SK-N-SH (cell line): Measurements from ENCODE around the gene CDC14B. TPM values are rescaled to one million over a fixed set of nuclear protein-coding genes. Genes with fewer than 3 reads are reported as not detected.

Experiments
- CTCF ChIA-PET: fragments of 300-600, 350-600 bp; formaldehyde crosslinking; extraction: SDS; loops from one replicate; lab custom pipeline; 2021; lab: Yijun Ruan, JAX
- POLR2A ChIA-PET: fragments of 350-600 bp; sonication (Branson Sonifier 250); formaldehyde crosslinking; extraction: SDS; loops from one replicate; lab custom pipeline; 2020; ENCODE audit warnings: antibody characterized with exemption, inconsistent platforms; lab: Yijun Ruan, JAX
- DNase-seq: peaks from one replicate; pipeline ENCODE4 v3.0.0; 2012
- H2AFZ ChIP-seq: fragments of 200-600 bp; sonication (generic); 2 replicates; pipeline ENCODE4 v1.8.1; 2016; ENCODE audit warnings: antibody characterized with exemption, mild to moderate bottlenecking, low read depth
- H3F3A ChIP-seq: fragments of 200-600 bp; sonication (generic); replicated peaks from 2 replicates; pipeline ENCODE3; 2016; ENCODE audit warnings: antibody characterized with exemption, mild to moderate bottlenecking; ENCODE audit not compliant: insufficient read depth
- H3K27ac ChIP-seq, 2 experiments: fragments of 200-500 bp in 1 of 2; fragments of 200-600 bp in 1 of 2; sonication (Bioruptor generic) in 1 of 2; sonication (generic), shearing (Covaris generic) in 1 of 2; 2 replicates each; pipeline versions ENCODE4 v1.5.1 to v1.6.1; 2014 to 2016; ENCODE audit warnings: low read depth in 2 of 2, inconsistent platforms in 1 of 2, low read length in 1 of 2, mild to moderate bottlenecking in 1 of 2, mixed read lengths in 1 of 2
- H3K27me3 ChIP-seq: fragments of 200-600 bp; sonication (generic), shearing (Covaris generic); 2 replicates; pipeline ENCODE4 v1.6.1; 2016; ENCODE audit warnings: mixed run types; ENCODE audit not compliant: insufficient read depth
- H3K36me3 ChIP-seq, 2 experiments: fragments of 200-500 bp in 1 of 2; fragments of 200-600 bp in 1 of 2; sonication (Bioruptor generic) in 1 of 2; sonication (generic) in 1 of 2; replicated peaks in 1 of 2; 2 replicates each; pipeline versions ENCODE3 to v1.5.1; 2014 to 2016; ENCODE audit warnings: low read length in 1 of 2, mild to moderate bottlenecking in 1 of 2; ENCODE audit not compliant: insufficient read depth in 2 of 2, control insufficient read depth in 1 of 2
- H3K4me1 ChIP-seq, 2 experiments: fragments of 200-500 bp in 1 of 2; fragments of 200-600 bp in 1 of 2; sonication (Bioruptor generic) in 1 of 2; sonication (generic), shearing (Covaris generic) in 1 of 2; 2 replicates each; pipeline versions ENCODE4 v1.5.1 to v1.6.1; 2014 to 2016; ENCODE audit warnings: low read depth in 1 of 2, low read length in 1 of 2, mixed run types in 1 of 2; ENCODE audit not compliant: insufficient read depth in 2 of 2, control insufficient read depth in 1 of 2
- H3K4me2 ChIP-seq: fragments of 200-600 bp; sonication (generic), shearing (Covaris generic); 2 replicates; pipeline ENCODE4 v1.6.1; 2017; ENCODE audit warnings: mixed run types
- H3K4me3 ChIP-seq, 2 experiments: fragments of 200-500 bp in 1 of 2; fragments of 200-600 bp in 1 of 2; sonication (Bioruptor generic) in 1 of 2; sonication (generic), shearing (Covaris generic) in 1 of 2; 2 replicates each; pipeline versions ENCODE4 v1.5.1 to v1.8.1; 2014 to 2016; ENCODE audit warnings: low read depth in 2 of 2, inconsistent platforms in 1 of 2, low read length in 1 of 2, mild to moderate bottlenecking in 1 of 2, mixed read lengths in 1 of 2, moderate library complexity in 1 of 2
- H3K79me2 ChIP-seq: fragments of 200-600 bp; sonication (generic); 2 replicates; pipeline ENCODE4 v1.8.1; 2017; ENCODE audit warnings: mild to moderate bottlenecking; ENCODE audit not compliant: insufficient read depth
- H3K9ac ChIP-seq: fragments of 200-600 bp; sonication (generic); 2 replicates; pipeline ENCODE4 v1.6.1; 2017; ENCODE audit warnings: mixed run types
- H3K9me2 ChIP-seq: fragments of 200-600 bp; sonication (generic); 2 replicates; pipeline ENCODE4 v1.6.1; 2017; ENCODE audit warnings: mixed run types
- H3K9me3 ChIP-seq: fragments of 200-600 bp; sonication (generic); 2 replicates; pipeline ENCODE4 v1.6.1; 2017; ENCODE audit warnings: mixed run types, mild to moderate bottlenecking, moderate library complexity
- H4K20me1 ChIP-seq: fragments of 200-600 bp; sonication (generic); 2 replicates; pipeline ENCODE4 v1.6.1; 2017; ENCODE audit warnings: mild to moderate bottlenecking, mixed run types; ENCODE audit not compliant: insufficient read depth
- CTCF ChIP-seq: fragments of 200-600 bp; sonication (generic); IDR thresholded peaks from 2 replicates; pipeline ENCODE4 v1.6.1; 2017; ENCODE audit warnings: antibody characterized with exemption, mild to moderate bottlenecking, moderate library complexity
- EP300 ChIP-seq, 2 experiments: IDR thresholded peaks; 2 replicates each; pipeline versions ENCODE4 v1.4.0 to v1.6.1; 2012; ENCODE audit warnings: borderline replicate concordance in 1 of 2, low read depth in 1 of 2, low read length in 1 of 2
- FOXJ3 ChIP-seq: sonication (generic); formaldehyde crosslinking; IDR thresholded peaks from 2 replicates; pipeline ENCODE4 v1.5.1; 2020; ENCODE audit warnings: mild to moderate bottlenecking, missing genetic modification reagents
- JUND ChIP-seq: IDR thresholded peaks from 2 replicates; pipeline ENCODE4 v1.4.0; 2012
- NRF1 ChIP-seq: IDR thresholded peaks from 2 replicates; pipeline ENCODE4 v1.6.1; 2012; ENCODE audit warnings: low read depth, mild to moderate bottlenecking, low read length
- RCOR1 ChIP-seq: fragments of 150-350 bp; IDR thresholded peaks from 2 replicates; pipeline ENCODE4 v1.6.1; 2017; ENCODE audit warnings: antibody characterized with exemption, low read length
- RFX5 ChIP-seq: IDR thresholded peaks from 2 replicates; pipeline ENCODE4 v1.6.1; 2012; ENCODE audit warnings: mild to moderate bottlenecking, improper control_type of control experiment, low read length
- RXRA ChIP-seq: IDR thresholded peaks from 2 replicates; pipeline ENCODE4 v1.4.0; 2012; ENCODE audit warnings: low read depth, mild to moderate bottlenecking, borderline replicate concordance
- SMC3 ChIP-seq: IDR thresholded peaks from 2 replicates; pipeline ENCODE4 v1.6.1; 2012; ENCODE audit warnings: low read depth, low read length, improper control_type of control experiment
- TEAD4 ChIP-seq: IDR thresholded peaks from 2 replicates; pipeline ENCODE4 v1.4.0; 2012; ENCODE audit warnings: mild to moderate bottlenecking, borderline replicate concordance; ENCODE audit not compliant: insufficient read depth
- ZBTB33 ChIP-seq: IDR thresholded peaks from 2 replicates; pipeline ENCODE4 v1.4.0; 2012; ENCODE audit warnings: low read depth, borderline replicate concordance
- WGBS: methylation state at CpG from one replicate; pipeline ENCODE4 v1.1.6; 2017; ENCODE audit warnings: low lambda C conversion rate; 5-methylcytosine and 5-hydroxymethylcytosine counted together
- polyA plus RNA-seq, 3 experiments: library from polyadenylated mRNA; depleted of rRNA; stranded (reverse); fragments of >200 nt; gene quantifications; 2 replicates each; pipeline ENCODE4 v1.2.3, GENCODE V29; 2012
- TF ChIP-seq, protein P1 (sequence below): fragments of 150-350 bp; IDR thresholded peaks from 2 replicates; pipeline ENCODE4 v1.6.1; 2016; ENCODE audit warnings: mild to moderate bottlenecking, low read depth, low read length
- TF ChIP-seq, protein P2 (sequence below): IDR thresholded peaks from 2 replicates; pipeline ENCODE4; 2012

CDC14B gene
- polyA plus RNA-seq, 1 of the 3 experiments (the other 2 are of a cell fraction) = 10.1 TPM

DNA sequence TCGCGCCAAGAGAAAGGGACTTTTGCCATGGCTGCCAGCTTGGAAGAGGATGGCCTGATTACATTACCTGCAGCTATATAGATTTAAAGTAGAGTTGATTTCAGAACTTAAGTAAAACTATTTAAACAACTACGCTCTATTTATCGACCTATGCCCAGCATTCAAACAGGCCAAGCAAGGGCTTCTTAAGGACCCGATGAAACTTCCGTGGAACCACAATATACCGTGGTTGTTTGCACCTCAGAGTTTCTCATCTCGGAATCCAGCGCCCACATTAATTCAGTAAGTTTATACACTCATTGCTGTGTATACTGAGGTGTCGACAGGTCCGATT is 505 bp upstream of the CDC14B start:
- H3K36me3 ChIP-seq = no peaks in the 10 kb centered on the region
- H3K27ac ChIP-seq = peak overlapping the region; percentile 12 to 47; a peak in 3 of 4 replicates
- peak overlapping the region; percentile 49; the same call in 1 of the 2 replicates for H3K9ac ChIP-seq
- POLR2A ChIA-PET = no interaction called here
- H2AFZ ChIP-seq = peak overlapping the region; percentile 93
- peak overlapping the region; percentile 72 for H3K4me2 ChIP-seq
- H3K27me3 ChIP-seq = no peaks in the 10 kb centered on the region
- peaks cover 36% of the 10 kb centered on the region for H3K79me2 ChIP-seq
- H3K9me3 ChIP-seq = no peaks in the 10 kb centered on the region
- 59% methylated on average over 11 of the region's 11 CpGs for WGBS
- DNase-seq = no peak
- CTCF ChIA-PET = interaction anchor here (0.7 to 1.6 kb wide), 5 partner anchors 12 to 292 kb away, joined by 3 to 6 read pairs (median 3); no protein-coding TSS in a partner anchor
- H3K4me1 ChIP-seq = peaks cover 0 to 11% of the 10 kb centered on the region in 2 experiments; a peak in 1 of 4 replicates
- no peak for TF ChIP-seq EP300 (IDR thresholded peaks at IDR 0.05; ENCODE audit: borderline replicate concordance in 1 of 2, low read depth in 1 of 2, low read length in 1 of 2)
- TF ChIP-seq, protein P1, sequence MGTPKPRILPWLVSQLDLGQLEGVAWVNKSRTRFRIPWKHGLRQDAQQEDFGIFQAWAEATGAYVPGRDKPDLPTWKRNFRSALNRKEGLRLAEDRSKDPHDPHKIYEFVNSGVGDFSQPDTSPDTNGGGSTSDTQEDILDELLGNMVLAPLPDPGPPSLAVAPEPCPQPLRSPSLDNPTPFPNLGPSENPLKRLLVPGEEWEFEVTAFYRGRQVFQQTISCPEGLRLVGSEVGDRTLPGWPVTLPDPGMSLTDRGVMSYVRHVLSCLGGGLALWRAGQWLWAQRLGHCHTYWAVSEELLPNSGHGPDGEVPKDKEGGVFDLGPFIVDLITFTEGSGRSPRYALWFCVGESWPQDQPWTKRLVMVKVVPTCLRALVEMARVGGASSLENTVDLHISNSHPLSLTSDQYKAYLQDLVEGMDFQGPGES = no peak
- TF ChIP-seq, protein P2, sequence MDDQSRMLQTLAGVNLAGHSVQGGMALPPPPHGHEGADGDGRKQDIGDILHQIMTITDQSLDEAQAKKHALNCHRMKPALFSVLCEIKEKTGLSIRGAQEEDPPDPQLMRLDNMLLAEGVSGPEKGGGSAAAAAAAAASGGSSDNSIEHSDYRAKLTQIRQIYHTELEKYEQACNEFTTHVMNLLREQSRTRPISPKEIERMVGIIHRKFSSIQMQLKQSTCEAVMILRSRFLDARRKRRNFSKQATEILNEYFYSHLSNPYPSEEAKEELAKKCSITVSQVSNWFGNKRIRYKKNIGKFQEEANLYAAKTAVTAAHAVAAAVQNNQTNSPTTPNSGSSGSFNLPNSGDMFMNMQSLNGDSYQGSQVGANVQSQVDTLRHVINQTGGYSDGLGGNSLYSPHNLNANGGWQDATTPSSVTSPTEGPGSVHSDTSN = no peak
- no peak for TF ChIP-seq FOXJ3 (CRISPR knock-in tag)
- no peak for TF ChIP-seq TEAD4
- no peak for TF ChIP-seq CTCF
- TF ChIP-seq SMC3 = no peak
- TF ChIP-seq JUND = no peak
- TF ChIP-seq RXRA = no peak
- TF ChIP-seq RCOR1 = no peak
- TF ChIP-seq NRF1 = no peak
- no peak for TF ChIP-seq RFX5
- TF ChIP-seq ZBTB33 = no peak
- TF ChIP-seq, all 33 proteins: peak for 0
- Histone ChIP-seq H3K4me3 (peak overlapping the region; percentile 57 to 75), H3F3A (peaks cover 16% of the 10 kb centered on the region), H4K20me1 (peaks cover 10% of the 10 kb centered on the region), H3K9me2 (no peaks in the 10 kb centered on the region)
